Ovary (tissue), 9 donors: ENCODE results near the gene WEE1. TPM values are rescaled to one million over a fixed set of nuclear protein-coding genes. Genes with fewer than 3 reads are reported as not detected.

ENCODE experiments used
- DNase-seq, 5 donors: peaks; one replicate each; pipeline ENCODE4 v3.0.0-alpha.2; 2019 to 2020
- H3K27ac ChIP-seq, 2 donors: fragments of 200-600 bp; one replicate each; pipeline versions ENCODE4 v1.5.1 to v1.8.0; 2019 to 2022
- H3K27me3 ChIP-seq: fragments of 200-600 bp; one replicate; pipeline ENCODE4 v1.8.0; 2022
- H3K36me3 ChIP-seq: fragments of 200-600 bp; sonication (generic); one replicate; pipeline ENCODE4 v1.5.1; 2019
- H3K4me1 ChIP-seq: one replicate; pipeline ENCODE4 v1.8.1; 2013; ENCODE audit warnings: mild to moderate bottlenecking, moderate library complexity; ENCODE audit not compliant: insufficient read depth
- H3K4me3 ChIP-seq: fragments of 200-600 bp; sonication (generic); one replicate; pipeline ENCODE4 v1.5.1; 2017
- H3K9me3 ChIP-seq, 2 donors: fragments of 200-600 bp in 1 of 2; sonication (generic) in 1 of 2; one replicate each; pipeline versions ENCODE4 v1.5.1 to v1.8.1; 2013 to 2019; ENCODE audit warnings: mild to moderate bottlenecking in 1 of 2, moderate library complexity in 1 of 2
- EP300 ChIP-seq: sonication (generic); formaldehyde crosslinking; IDR thresholded peaks from one replicate; pipeline ENCODE4 v1.6.1; 2017; ENCODE audit warnings: antibody characterized with exemption
- POLR2A ChIP-seq: fragments of 450-650 bp; IDR thresholded peaks from one replicate; pipeline ENCODE4 v1.6.1; 2017; ENCODE audit warnings: antibody characterized with exemption, mild to moderate bottlenecking, moderate library complexity
- WGBS, 3 donors: extraction: QIAGEN DNeasy Blood & Tissue Kit in 1 of 3; methylation state at CpG; one replicate each; pipeline versions ENCODE4 v1.1.5 to v1.1.7; 2013 to 2017; 5-methylcytosine and 5-hydroxymethylcytosine counted together
- intact Hi-C, 4 donors: fragments of 100-400 bp; cut with DNase I; formaldehyde crosslinking; loops; one replicate each; pipeline versions ENCODE4 v1.11.0 to v1.15.1; 2022 to 2023
- polyA plus RNA-seq, 2 donors: library from polyadenylated mRNA; stranded (reverse); fragments of 200-250 nt in 1 of 2; fragments of 350-450 nt in 1 of 2; fragmentation: Illumina TruSeq in 1 of 2; extraction: RNeasy Lipid Tissue Mini Kit (QIAGEN cat#74804) in 1 of 2; gene quantifications; one replicate each; pipeline ENCODE4 v1.2.3, GENCODE V29; 2013 to 2014
- total RNA-seq, 7 donors: library from RNA; depleted of rRNA in 2 of 7; stranded (reverse); fragments of >200 nt in 2 of 7; fragmentation: NEBNext Ultra II Directional in 3 of 7; extraction: Animal tissue kit (Norgen Biotek cat#: 25700) in 3 of 7; gene quantifications; one replicate each; pipeline versions ENCODE4 v1.1.0 to v1.2.4, GENCODE V29; 2016 to 2023
- TF ChIP-seq, protein P1 (sequence below), 3 donors: fragments of 450-650 bp in 2 of 3; fragments of 200-600 bp in 1 of 3; IDR thresholded peaks; one replicate each; pipeline versions ENCODE4 v1.5.1 to v1.8.0; 2016 to 2022; ENCODE audit warnings: antibody characterized with exemption in 3 of 3, mild to moderate bottlenecking in 1 of 3
- donor health status: DM: no; HTN: no; CAD: no; lungs with moderate emphysema.
- donor health status: DM: no; HTN: no; CAD: no.
- donor health status: Bipolar disorder and iron deficiency.
- donor health status: DM: yes; HTN: yes; CAD: no.
- donor health status: DM: no; HTN: no; CAD: no.
- donor health status: DM: yes; HTN: yes; CAD: no.

The WEE1 gene
- total and polyA plus RNA-seq, 9 donors = 10.5 to 55.4 (median 21.6) TPM

DNA sequence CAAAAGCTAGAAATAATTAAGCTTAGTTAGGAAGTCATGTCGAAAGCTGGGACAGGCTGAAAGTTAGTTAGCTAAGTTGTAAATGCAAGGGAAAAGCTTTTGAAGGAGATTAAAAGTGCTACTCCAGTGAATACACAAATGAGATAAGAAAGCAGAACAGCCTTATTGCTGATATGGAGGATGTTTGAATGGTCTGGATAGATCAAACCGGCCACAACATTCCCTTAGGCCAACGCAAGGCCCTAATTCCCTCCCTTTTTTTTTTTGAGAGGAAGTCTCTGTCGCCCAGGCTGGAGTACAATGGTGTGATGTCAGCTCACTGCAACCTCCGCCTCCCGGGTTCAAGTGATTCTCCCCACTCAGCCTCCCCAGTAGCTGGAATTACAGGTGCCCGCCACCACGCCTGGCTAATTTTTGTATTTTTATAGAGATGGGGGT lies 23.3 kb upstream of the WEE1 start:
- WGBS, 3 donors = 65 to 77% (median 67%) methylated on average over 8 of the region's 8 CpGs
- H3K27ac ChIP-seq = no peak overlapping the region
- no peaks in the 10 kb centered on the region for H3K4me1 ChIP-seq
- intact Hi-C loops = no loop called here
- TF ChIP-seq POLR2A (no peak), EP300 (no peak)
- TF ChIP-seq, protein P1, sequence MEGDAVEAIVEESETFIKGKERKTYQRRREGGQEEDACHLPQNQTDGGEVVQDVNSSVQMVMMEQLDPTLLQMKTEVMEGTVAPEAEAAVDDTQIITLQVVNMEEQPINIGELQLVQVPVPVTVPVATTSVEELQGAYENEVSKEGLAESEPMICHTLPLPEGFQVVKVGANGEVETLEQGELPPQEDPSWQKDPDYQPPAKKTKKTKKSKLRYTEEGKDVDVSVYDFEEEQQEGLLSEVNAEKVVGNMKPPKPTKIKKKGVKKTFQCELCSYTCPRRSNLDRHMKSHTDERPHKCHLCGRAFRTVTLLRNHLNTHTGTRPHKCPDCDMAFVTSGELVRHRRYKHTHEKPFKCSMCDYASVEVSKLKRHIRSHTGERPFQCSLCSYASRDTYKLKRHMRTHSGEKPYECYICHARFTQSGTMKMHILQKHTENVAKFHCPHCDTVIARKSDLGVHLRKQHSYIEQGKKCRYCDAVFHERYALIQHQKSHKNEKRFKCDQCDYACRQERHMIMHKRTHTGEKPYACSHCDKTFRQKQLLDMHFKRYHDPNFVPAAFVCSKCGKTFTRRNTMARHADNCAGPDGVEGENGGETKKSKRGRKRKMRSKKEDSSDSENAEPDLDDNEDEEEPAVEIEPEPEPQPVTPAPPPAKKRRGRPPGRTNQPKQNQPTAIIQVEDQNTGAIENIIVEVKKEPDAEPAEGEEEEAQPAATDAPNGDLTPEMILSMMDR (IDR thresholded peaks at IDR 0.05) = no peak
- no peaks in the 10 kb centered on the region for H3K36me3 ChIP-seq
- no peak overlapping the region for H3K4me3 ChIP-seq
- no peaks in the 10 kb centered on the region for H3K27me3 ChIP-seq
- DNase-seq = no peak
- H3K9me3 ChIP-seq = no peaks in the 10 kb centered on the region

DNA sequence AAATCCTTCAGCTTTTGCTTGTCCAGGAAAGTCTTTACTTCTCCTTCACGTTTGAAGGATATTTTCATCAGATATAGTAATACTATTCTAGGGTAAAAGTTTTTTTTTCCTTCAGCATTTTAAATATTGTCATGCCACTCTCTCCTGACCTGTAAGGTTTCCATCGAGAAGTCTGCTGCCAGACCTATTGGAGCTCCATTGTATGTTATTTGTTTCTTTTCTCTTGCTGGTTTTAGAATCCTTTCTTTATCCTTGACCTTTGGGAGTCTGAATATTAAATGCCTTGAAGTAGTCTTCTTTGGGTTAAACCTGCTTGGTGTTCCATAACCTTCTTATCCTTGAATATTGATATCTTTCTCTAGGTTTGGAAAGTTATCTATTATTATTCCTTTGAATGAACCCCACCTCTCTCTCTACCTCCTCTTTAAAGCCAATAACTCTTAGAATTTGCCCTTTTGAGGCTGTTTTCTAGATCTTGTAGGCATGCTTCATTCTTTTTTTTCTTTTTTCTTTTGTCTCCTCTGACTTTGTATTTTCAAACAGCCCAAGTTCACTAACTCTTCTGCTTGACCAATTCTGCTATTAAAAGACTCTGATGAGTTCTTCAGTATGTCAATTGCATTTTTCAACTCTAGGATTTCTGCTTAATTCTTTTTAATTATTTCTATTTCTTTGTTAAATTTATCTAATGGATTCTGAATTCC lies 12.0 kb upstream of the WEE1 start:
- no peak overlapping the region for H3K27ac ChIP-seq
- no peaks in the 10 kb centered on the region for H3K9me3 ChIP-seq
- no peaks in the 10 kb centered on the region for H3K27me3 ChIP-seq
- H3K36me3 ChIP-seq = no peaks in the 10 kb centered on the region
- no peak overlapping the region for H3K4me3 ChIP-seq
- peaks cover 5% of the 10 kb centered on the region for H3K4me1 ChIP-seq
- TF ChIP-seq EP300 (no peak), POLR2A (no peak)
- TF ChIP-seq, protein P1 (IDR thresholded peaks at IDR 0.05) = no peak
- DNase-seq = no peak
- WGBS, 3 donors = 87 to 95% (median 93%) methylated on average over 2 of the region's 2 CpGs
- intact Hi-C loops = no loop called here

DNA sequence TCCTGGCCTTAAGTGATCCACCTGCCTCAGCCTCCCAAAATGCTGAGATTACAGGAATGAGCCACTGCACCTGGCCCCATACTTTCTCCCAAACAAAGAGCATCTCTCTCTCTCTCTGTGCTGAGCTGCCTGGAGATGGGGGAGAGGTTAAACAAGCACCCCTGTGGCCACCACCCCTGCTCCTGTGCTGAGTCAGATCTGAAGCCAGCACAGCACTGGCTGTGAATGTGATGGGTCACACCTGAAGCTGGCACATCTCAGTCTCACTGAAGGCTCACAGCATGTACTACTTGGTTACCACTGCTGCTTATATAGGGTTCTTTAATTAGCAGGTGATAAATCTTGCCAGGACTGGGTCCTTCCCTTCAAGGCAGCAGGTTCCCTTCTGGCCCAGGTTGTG lies 10.8 kb upstream of the WEE1 start:
- intact Hi-C loops = no loop called here
- Histone ChIP-seq H3K27ac (no peak overlapping the region), H3K9me3 (no peaks in the 10 kb centered on the region), H3K4me3 (no peak overlapping the region), H3K36me3 (no peaks in the 10 kb centered on the region), H3K27me3 (no peaks in the 10 kb centered on the region), H3K4me1 (peaks cover 5% of the 10 kb centered on the region)
- no peak for DNase-seq
- TF ChIP-seq, protein P1 (IDR thresholded peaks at IDR 0.05) = no peak
- TF ChIP-seq EP300 = no peak
- TF ChIP-seq POLR2A = no peak

DNA sequence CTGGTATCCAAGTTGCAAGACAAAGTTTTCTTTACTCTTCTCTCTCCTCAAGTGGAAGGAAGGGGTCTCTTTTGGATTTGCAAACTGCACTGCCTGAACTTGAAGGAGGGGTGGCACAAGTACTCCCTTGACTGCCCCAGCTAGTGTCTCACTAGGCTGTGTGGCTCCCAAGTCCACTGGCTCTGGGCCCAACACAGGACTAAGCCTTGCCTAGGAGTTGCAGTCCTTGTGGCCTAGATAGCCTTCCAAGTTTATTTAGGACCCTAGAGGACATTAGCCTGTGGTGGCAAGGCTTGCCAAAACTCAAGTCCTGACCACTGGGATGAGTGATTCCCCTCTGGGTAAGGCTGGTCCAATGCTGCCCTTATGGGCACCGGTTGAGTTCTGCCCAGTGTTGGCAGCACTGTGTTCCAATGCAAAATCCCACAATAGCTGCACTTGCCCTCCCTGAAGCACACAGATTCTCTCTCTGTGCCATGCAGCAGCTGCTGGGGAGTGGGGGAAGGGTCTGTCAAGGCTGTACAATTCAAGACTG lies 10.2 kb upstream of the WEE1 start:
- 85 to 100% (median 95%) methylated on average over 1 of the region's 1 CpG for WGBS, 3 donors

More for the DNA sequence above, 10.2 kb upstream of the WEE1 start:
- no peaks in the 10 kb centered on the region for H3K36me3 ChIP-seq
- no peaks in the 10 kb centered on the region for H3K27me3 ChIP-seq
- H3K9me3 ChIP-seq = no peaks in the 10 kb centered on the region
- H3K4me3 ChIP-seq = no peak overlapping the region
- no peak overlapping the region for H3K27ac ChIP-seq
- TF ChIP-seq POLR2A (no peak), EP300 (no peak)
- TF ChIP-seq, protein P1 (IDR thresholded peaks at IDR 0.05) = no peak
- no peak for DNase-seq
- peaks cover 8% of the 10 kb centered on the region for H3K4me1 ChIP-seq
- intact Hi-C loops = no loop called here
